ENCODE results near the gene CCDC190. TPM values are rescaled to one million over a fixed set of nuclear protein-coding genes. Genes with fewer than 3 reads are reported as not detected.

CCDC190 gene
- total and polyA plus RNA-seq, 2 donors from 2014 or later: 0.60 TPM; not detected in 1

DNA sequence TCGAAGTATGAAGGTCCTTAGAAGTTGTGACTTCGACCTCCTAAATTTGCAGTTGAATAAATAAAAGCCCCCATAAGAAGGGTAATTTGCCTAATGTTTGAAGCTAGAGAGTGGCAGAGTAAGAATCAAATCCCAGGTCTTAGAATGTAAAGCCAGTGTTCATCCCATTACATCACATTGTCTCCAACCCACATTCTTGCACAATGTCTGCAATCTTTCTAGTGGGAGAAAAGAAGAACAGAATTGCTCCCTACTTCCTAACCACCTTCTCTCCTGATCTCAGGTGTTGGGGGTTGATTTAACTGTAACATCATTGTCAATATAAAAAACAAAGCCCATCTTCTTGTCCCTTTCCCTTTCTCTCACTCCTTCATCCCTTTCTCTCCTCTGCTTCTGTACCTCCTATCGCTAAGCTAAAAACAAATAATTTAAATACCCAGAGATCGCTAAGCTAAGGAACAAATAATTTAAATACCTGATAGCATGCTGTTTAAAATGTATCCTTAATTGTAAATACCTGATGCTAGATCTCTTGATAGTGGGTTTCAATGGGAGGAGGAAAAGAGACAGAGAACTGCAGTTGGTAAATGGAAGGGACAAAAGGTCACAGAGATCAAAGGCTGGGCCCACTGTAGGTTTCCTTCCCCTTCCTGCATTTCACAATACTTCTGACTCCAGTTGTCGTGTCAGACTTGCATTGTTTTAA lies 32.1 kb upstream of the CCDC190 start:
- Histone ChIP-seq H3K4me3 (ENCODE audit: low read length in 3 of 3) (no peak overlapping the region), H3K9me3 (ENCODE audit: control insufficient read depth in 2 of 3, insufficient read depth in 1 of 3, low read length in 3 of 3) (no peaks in the 10 kb centered on the region), H3K9ac (ENCODE audit: low read length in 3 of 3) (no peak overlapping the region), H3K4me1 (ENCODE audit: control insufficient read depth in 2 of 3, insufficient read depth in 2 of 3, low read depth in 1 of 3, low read length in 3 of 3) (no peaks in the 10 kb centered on the region), H3K27me3 (ENCODE audit: control insufficient read depth, insufficient read depth, low read length) (no peaks in the 10 kb centered on the region), H3K36me3 (ENCODE audit: control insufficient read depth in 2 of 3, insufficient read depth in 3 of 3, low read length in 3 of 3) (no peaks in the 10 kb centered on the region), H3K27ac (ENCODE audit: low read depth in 2 of 2, low read length in 2 of 2) (no peak overlapping the region)
- no peak for FAIRE-seq
- TF ChIP-seq, protein P1, sequence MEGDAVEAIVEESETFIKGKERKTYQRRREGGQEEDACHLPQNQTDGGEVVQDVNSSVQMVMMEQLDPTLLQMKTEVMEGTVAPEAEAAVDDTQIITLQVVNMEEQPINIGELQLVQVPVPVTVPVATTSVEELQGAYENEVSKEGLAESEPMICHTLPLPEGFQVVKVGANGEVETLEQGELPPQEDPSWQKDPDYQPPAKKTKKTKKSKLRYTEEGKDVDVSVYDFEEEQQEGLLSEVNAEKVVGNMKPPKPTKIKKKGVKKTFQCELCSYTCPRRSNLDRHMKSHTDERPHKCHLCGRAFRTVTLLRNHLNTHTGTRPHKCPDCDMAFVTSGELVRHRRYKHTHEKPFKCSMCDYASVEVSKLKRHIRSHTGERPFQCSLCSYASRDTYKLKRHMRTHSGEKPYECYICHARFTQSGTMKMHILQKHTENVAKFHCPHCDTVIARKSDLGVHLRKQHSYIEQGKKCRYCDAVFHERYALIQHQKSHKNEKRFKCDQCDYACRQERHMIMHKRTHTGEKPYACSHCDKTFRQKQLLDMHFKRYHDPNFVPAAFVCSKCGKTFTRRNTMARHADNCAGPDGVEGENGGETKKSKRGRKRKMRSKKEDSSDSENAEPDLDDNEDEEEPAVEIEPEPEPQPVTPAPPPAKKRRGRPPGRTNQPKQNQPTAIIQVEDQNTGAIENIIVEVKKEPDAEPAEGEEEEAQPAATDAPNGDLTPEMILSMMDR (IDR thresholded peaks at IDR 0.05; ENCODE audit: borderline replicate concordance, extremely low read depth, insufficient read depth): no peak
- intact Hi-C loops (cut with DNase I): no loop called here
- DNase-seq: no peak

DNA sequence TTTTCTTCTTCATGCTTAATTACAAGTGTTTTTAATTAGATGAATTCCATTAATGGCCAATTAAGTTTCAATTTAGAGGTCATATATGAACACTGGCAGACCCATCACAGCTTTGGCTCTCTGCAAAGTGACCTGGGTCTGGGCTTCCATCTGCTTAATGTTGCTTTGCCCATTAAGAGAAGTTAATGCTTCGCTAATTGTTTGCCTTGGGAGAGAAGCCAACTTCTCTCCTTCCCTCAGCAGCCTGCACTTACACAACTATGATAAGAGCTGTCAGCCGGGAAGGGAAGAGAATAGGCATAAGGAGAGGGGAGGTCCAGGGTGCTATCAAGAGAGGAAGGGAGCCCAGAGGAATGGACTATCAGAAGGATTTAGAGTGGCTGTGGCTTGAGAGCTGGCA lies 29.0 kb upstream of the CCDC190 start:
- Histone ChIP-seq H3K4me1 (ENCODE audit: control insufficient read depth in 2 of 3, insufficient read depth in 2 of 3, low read depth in 1 of 3, low read length in 3 of 3) (no peaks in the 10 kb centered on the region), H3K27ac (ENCODE audit: low read depth in 2 of 2, low read length in 2 of 2) (no peak overlapping the region), H3K27me3 (ENCODE audit: control insufficient read depth, insufficient read depth, low read length) (no peaks in the 10 kb centered on the region), H3K4me3 (ENCODE audit: low read length in 3 of 3) (no peak overlapping the region), H3K36me3 (ENCODE audit: control insufficient read depth in 2 of 3, insufficient read depth in 3 of 3, low read length in 3 of 3) (no peaks in the 10 kb centered on the region), H3K9ac (ENCODE audit: low read length in 3 of 3) (no peak overlapping the region), H3K9me3 (ENCODE audit: control insufficient read depth in 2 of 3, insufficient read depth in 1 of 3, low read length in 3 of 3) (no peaks in the 10 kb centered on the region)
- intact Hi-C loops (cut with DNase I): loop anchor here (10.0 kb wide), 1 partner anchor 285 kb away; no protein-coding TSS in a partner anchor
- FAIRE-seq: no peak
- DNase-seq: peak in 1 of 5 donors; percentile 26
- TF ChIP-seq, protein P1 (IDR thresholded peaks at IDR 0.05; ENCODE audit: borderline replicate concordance, extremely low read depth, insufficient read depth): no peak

DNA sequence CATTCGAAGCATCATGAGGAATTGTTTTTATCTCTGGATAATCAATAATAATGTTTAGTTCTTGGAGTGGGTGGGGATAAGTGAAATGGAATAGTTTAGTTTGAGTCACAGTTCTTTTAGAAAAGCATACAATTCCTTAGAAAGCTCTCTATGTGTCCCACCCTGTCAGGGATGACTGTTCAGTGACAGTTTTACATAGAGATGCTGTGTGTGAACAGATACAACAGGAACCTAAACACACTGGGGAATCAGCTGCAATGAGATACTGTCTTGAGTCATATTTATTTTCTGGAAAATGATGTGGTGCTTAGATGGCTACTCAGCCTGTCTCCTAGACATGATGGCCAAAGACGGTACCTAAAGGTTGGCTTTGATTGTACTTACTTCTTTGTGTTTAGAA lies 25.7 kb upstream of the CCDC190 start:
- Histone ChIP-seq H3K4me3 (ENCODE audit: low read length in 3 of 3) (no peak overlapping the region), H3K27ac (ENCODE audit: low read depth in 2 of 2, low read length in 2 of 2) (no peak overlapping the region), H3K9ac (ENCODE audit: low read length in 3 of 3) (no peak overlapping the region), H3K36me3 (ENCODE audit: control insufficient read depth in 2 of 3, insufficient read depth in 3 of 3, low read length in 3 of 3) (no peaks in the 10 kb centered on the region), H3K9me3 (ENCODE audit: control insufficient read depth in 2 of 3, insufficient read depth in 1 of 3, low read length in 3 of 3) (no peaks in the 10 kb centered on the region), H3K4me1 (ENCODE audit: control insufficient read depth in 2 of 3, insufficient read depth in 2 of 3, low read depth in 1 of 3, low read length in 3 of 3) (no peaks in the 10 kb centered on the region), H3K27me3 (ENCODE audit: control insufficient read depth, insufficient read depth, low read length) (no peaks in the 10 kb centered on the region)
- DNase-seq (no peak), FAIRE-seq (no peak)
- intact Hi-C loops (cut with DNase I): loop anchor here (10.0 kb wide), 1 partner anchor 288 kb away; no protein-coding TSS in a partner anchor
- TF ChIP-seq, protein P1 (IDR thresholded peaks at IDR 0.05; ENCODE audit: borderline replicate concordance, extremely low read depth, insufficient read depth): no peak
